ENCODE data around the gene IMPACT. TPM values are rescaled to one million over a fixed set of nuclear protein-coding genes. Genes with fewer than 3 reads are reported as not detected.

IMPACT gene
- total and polyA plus RNA-seq, 11 donors: 7.9 to 37.6 (median 19.9) TPM

DNA sequence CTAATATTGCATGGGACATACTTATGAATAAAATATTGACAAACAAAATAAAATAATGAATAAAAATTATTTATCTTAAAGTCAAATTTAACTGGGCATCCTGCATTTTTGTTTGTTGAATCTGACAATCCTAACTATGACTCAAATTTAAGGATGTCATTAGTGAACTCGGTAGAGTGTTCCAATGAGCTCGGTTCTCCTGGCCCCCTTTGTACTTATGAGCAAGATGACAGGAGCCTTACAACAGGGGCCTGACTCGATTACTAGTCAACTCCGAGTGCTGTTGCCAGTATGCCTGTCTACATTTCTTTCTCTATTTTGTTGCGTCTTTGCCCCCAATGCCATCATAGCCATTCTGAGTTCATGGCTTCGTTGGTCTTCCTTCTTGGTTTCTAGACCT, 74.3 kb downstream of the IMPACT start:
- WGBS, 4 donors: 82 to 92% (median 89%) methylated on average over 6 of the region's 6 CpGs
- ATAC-seq: no peak

DNA sequence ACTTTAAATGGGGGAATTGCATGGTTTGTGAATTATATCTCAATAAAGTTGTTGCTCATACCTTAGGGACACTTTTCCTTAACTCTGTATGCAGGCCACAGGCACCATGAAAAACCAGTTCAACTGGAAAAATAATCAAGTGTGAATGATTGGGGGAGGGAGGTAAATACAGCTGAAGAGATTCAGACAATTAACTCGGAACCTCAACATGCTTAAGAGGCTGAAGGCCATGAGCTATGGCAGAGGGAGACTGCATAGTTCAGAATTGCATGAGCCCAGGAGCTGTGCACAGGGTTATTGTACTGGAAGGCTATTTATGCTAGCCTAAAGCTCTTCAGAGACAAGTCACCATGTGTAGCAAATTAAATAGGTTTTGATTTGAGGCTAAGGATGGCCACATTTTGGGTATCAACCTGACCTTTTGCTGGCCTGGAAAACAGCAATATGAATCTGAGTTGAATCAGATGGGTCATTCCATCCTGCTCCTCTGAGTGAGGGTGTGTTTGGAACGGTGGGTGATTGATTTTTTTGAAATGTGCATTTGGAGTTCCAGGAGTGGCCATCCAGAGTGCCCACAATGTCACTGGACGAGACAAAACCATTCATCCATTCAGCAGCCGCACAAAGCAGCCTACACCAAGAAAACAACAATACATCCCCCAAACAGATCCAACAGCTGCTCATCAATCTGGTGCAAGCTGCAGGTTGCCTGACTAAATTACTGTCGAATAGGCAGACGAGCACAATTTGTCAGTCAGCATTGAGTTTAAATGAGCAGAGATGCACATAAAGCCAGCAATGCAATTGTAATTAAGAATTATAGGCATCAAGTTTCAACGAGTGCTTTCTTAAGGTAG, 76.4 kb downstream of the IMPACT start:
- no peaks in the 10 kb centered on the region for H3K9me3 ChIP-seq
- WGBS, 4 donors: 85 to 86% (median 85%) methylated on average over 7 of the region's 7 CpGs

More for the DNA sequence above, 74.3 kb downstream of the IMPACT start:
- no peaks in the 10 kb centered on the region for H3K27me3 ChIP-seq
- no peaks in the 10 kb centered on the region for H3K36me3 ChIP-seq
- H3K9me3 ChIP-seq: no peaks in the 10 kb centered on the region
- no peak overlapping the region for H3K4me3 ChIP-seq
- no peak for DNase-seq
- intact Hi-C loops (cut with DNase I): no loop called here
- TF ChIP-seq, protein P1, sequence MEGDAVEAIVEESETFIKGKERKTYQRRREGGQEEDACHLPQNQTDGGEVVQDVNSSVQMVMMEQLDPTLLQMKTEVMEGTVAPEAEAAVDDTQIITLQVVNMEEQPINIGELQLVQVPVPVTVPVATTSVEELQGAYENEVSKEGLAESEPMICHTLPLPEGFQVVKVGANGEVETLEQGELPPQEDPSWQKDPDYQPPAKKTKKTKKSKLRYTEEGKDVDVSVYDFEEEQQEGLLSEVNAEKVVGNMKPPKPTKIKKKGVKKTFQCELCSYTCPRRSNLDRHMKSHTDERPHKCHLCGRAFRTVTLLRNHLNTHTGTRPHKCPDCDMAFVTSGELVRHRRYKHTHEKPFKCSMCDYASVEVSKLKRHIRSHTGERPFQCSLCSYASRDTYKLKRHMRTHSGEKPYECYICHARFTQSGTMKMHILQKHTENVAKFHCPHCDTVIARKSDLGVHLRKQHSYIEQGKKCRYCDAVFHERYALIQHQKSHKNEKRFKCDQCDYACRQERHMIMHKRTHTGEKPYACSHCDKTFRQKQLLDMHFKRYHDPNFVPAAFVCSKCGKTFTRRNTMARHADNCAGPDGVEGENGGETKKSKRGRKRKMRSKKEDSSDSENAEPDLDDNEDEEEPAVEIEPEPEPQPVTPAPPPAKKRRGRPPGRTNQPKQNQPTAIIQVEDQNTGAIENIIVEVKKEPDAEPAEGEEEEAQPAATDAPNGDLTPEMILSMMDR (IDR thresholded peaks at IDR 0.05): no peak
- no peak for TF ChIP-seq POLR2A (IDR thresholded peaks at IDR 0.05)
- peaks cover 0 to 5% (median 0%) of the 10 kb centered on the region in 12 donors for H3K4me1 ChIP-seq
- no peak overlapping the region for H3K27ac ChIP-seq

More for the DNA sequence above, 76.4 kb downstream of the IMPACT start:
- intact Hi-C loops (cut with DNase I): no loop called here
- ATAC-seq: no peak
- Histone ChIP-seq H3K4me1 (no peaks in the 10 kb centered on the region), H3K27ac (no peak overlapping the region), H3K36me3 (no peaks in the 10 kb centered on the region), H3K27me3 (no peaks in the 10 kb centered on the region), H3K4me3 (no peak overlapping the region)
- DNase-seq: no peak
- no peak for TF ChIP-seq POLR2A (IDR thresholded peaks at IDR 0.05)
- TF ChIP-seq, protein P1 (IDR thresholded peaks at IDR 0.05): no peak

Other genes starting within 250 kb of the IMPACT start
- 10 to 100 TPM; 49.7 to 85.4 (median 76.1) TPM for gene OSBPL1A, start 28.8 kb upstream of the IMPACT start, total RNA-seq
- 10 to 100 TPM; 32.8 to 40.6 TPM for gene OSBPL1A, start 28.8 kb upstream of the IMPACT start, polyA plus RNA-seq
- gene HRH4, start 34.0 kb downstream of the IMPACT start, total RNA-seq: under 1 TPM in 3 of 9 donors, not detected in 6; 0.16 to 0.24 (median 0.23) TPM
- gene HRH4, start 34.0 kb downstream of the IMPACT start, polyA plus RNA-seq: not detected

Measured in heart left ventricle (tissue), 16 donors.